Activated T-helper 2 cell treated with anti-CD3 and anti-CD28 coated beads, Interferon-gamma antibody, Interleukin-2, Interleukin-4, amounts not matched to agents 10 μg/mL and 5 μg/mL and 100 μg/mL, durations not matched to agents 14 hours and 24 hours and 36 hours (primary cell): ENCODE measurements around the gene EPM2AIP1. TPM values are rescaled to one million over a fixed set of nuclear protein-coding genes. Genes with fewer than 3 reads are reported as not detected.
"Not testable (repeated sequence)": the region's sequence is repeated elsewhere in the genome, so short reads cannot be mapped to it uniquely, and the experiment has no call there.

Experiments used
- DNase-seq: peaks from one replicate; pipeline ENCODE4 v3.0.0; 2021; ENCODE audit warnings: low spot score
- H3K27ac Mint-ChIP-seq: one replicate; pipeline ENCODE4 v1.8.0; 2021; ENCODE audit warnings: mixed read lengths
- H3K27me3 Mint-ChIP-seq: one replicate; pipeline ENCODE4 v1.8.0; 2021; ENCODE audit warnings: low read depth, mixed read lengths
- H3K36me3 Mint-ChIP-seq: one replicate; pipeline ENCODE4 v1.8.0; 2021; ENCODE audit warnings: low read depth, mixed read lengths
- H3K4me1 Mint-ChIP-seq: one replicate; pipeline ENCODE4 v1.8.0; 2021; ENCODE audit warnings: low read depth, mixed read lengths
- H3K4me3 Mint-ChIP-seq: one replicate; pipeline ENCODE4 v1.8.0; 2021; ENCODE audit warnings: low read depth, mild to moderate bottlenecking, moderate library complexity, mixed read lengths
- H3K9me3 Mint-ChIP-seq: one replicate; pipeline ENCODE4 v1.8.0; 2021; ENCODE audit warnings: mixed read lengths
- intact Hi-C: fragments of 100-400 bp; cut with micrococcal nuclease; formaldehyde crosslinking; loops from one replicate; pipeline ENCODE4 v1.15.1; 2023
- total RNA-seq: library from RNA; stranded (reverse); gene quantifications from 2 replicates; pipeline ENCODE4 v1.2.3, GENCODE V29; 2022

Gene EPM2AIP1
- total RNA-seq, 1 donor from 2014 or later, result 20.4 TPM

DNA sequence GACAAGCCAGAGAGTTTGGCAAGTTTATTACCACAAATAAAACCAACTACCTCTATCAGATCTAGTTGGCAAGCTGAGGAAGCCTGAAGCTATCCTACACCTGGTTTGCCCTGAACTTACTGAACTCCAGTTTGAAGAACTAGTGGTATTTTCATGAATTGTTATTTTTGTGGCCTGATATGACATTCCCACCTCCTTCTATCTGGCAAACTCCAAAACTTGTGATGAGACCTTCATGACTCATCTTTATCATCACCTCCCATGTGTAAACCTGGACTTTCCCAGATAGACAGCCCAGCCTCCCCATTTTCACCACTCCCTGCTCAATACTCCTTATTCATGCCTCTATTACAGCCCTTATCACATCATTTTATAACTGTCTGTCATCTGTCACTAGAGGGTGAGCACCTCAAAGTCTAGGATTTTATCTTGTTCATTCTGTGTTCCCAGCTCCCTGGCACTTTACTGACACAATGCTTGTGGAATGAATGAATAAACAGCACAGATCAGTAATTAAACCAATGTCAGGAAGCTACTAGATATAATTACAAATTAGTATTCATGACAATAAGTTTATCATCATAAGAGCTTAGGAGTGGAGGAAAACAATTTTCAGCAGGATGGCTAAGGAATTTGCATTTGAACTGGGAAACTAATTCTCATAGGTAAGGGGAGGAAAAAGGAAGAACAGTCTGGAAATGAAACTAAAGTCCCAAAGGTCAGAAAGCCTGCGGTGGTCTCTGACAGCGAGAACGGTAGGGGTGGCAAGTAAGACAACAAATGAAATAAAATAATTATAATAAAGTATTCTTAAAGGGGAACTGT, 34.9 kb downstream of the EPM2AIP1 start:
- no peaks in the 10 kb centered on the region for H3K36me3 Mint-ChIP-seq
- peaks cover 12% of the 10 kb centered on the region for H3K4me1 Mint-ChIP-seq
- no peak overlapping the region for H3K4me3 Mint-ChIP-seq
- H3K27ac Mint-ChIP-seq, result no peak overlapping the region
- peaks cover 4% of the 10 kb centered on the region for H3K27me3 Mint-ChIP-seq
- no peaks in the 10 kb centered on the region for H3K9me3 Mint-ChIP-seq
- DNase-seq, result no peak
- intact Hi-C loops, result loop anchor here (1.0 to 5.0 kb wide), 6 partner anchors 50 to 229 kb away; no protein-coding TSS in a partner anchor

DNA sequence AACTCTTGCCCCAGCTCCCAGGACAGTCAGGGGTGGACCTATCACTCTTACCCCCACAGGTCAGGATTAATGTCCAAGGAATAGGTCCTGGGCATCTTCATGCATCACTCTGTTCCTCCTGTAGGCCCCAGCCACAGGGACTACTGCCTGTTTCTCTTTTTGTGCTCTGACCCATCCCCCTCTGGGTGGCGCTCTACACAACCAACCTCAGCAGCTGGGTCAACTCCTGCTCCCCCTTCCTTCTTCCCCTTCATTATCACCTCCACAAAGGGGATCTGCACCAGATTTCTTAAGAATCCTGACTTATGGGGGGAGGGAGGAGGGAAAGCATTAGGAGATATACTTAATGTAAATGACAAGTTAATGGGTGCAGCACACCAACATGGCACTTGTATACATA, 35.9 kb downstream of the EPM2AIP1 start:
- no peak for DNase-seq
- peaks cover 9% of the 10 kb centered on the region for H3K27me3 Mint-ChIP-seq
- H3K4me1 Mint-ChIP-seq, result peaks cover 12% of the 10 kb centered on the region
- H3K27ac Mint-ChIP-seq, result no peak overlapping the region
- no peaks in the 10 kb centered on the region for H3K9me3 Mint-ChIP-seq
- intact Hi-C loops, result loop anchor here (5.0 kb wide), 1 partner anchor 115 kb away; no protein-coding TSS in a partner anchor
- H3K36me3 Mint-ChIP-seq, result no peaks in the 10 kb centered on the region
- no peak overlapping the region for H3K4me3 Mint-ChIP-seq

DNA sequence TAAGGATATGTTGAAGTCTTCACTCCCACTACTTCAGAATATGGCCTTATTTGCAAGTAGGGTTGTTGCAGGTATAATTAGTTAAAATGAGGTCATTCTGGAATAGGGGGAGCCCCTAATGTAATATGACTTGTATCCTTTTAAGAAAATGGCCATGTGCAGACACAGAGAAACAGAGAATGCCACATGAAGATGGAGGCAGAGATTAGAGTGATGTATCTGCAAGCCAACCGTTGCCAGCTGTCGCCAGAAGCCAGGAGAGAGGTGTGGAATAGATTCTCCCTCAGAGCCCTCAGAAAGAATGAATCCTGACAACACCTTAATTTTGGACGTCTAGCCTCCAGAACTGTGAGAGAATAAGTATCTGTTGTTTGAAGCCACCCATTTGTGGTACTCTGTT, 36.8 kb downstream of the EPM2AIP1 start:
- Mint-ChIP-seq H3K27me3 (peaks cover 9% of the 10 kb centered on the region), H3K27ac (no peak overlapping the region), H3K4me3 (no peak overlapping the region), H3K36me3 (no peaks in the 10 kb centered on the region), H3K9me3 (no peaks in the 10 kb centered on the region), H3K4me1 (peaks cover 12% of the 10 kb centered on the region)
- DNase-seq, result no peak
- intact Hi-C loops, result loop anchor here (5.0 kb wide), 1 partner anchor 114 kb away; no protein-coding TSS in a partner anchor

DNA sequence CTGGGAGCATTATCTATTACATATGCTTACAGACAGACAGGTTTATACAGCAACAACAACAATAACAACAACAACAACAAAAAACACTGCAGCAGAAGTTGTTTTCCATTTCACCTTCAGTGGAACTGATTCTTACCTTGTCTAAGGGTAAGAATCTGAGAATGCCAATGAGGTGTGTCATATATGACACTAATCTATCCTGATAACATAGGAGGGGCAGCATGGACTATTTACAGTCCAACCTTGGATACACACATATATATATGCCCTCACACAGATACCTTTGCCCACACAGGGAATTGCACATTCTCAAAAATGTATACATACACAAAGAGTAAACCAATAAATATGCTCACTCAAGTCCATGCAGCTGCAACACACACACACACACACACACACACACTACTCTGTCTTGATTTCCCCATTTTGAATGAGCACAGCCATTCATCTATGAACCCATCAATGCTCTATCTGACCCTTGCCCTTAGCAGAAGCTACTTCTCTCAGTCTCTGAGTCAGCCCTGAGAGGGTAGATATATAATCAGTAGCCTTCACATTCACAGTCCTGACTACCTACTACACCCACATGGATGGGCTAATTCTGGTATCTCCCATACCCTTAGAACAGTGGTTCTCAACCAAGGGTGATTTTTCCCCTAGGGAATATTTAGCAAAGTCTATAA, 38.3 kb downstream of the EPM2AIP1 start:
- peaks cover 13% of the 10 kb centered on the region for H3K27me3 Mint-ChIP-seq
- no peaks in the 10 kb centered on the region for H3K9me3 Mint-ChIP-seq
- no peak overlapping the region for H3K27ac Mint-ChIP-seq
- peaks cover under 1% of the 10 kb centered on the region for H3K36me3 Mint-ChIP-seq
- H3K4me3 Mint-ChIP-seq, result no peak overlapping the region
- intact Hi-C loops, result loop anchor here (5.0 kb wide), 1 partner anchor 112 kb away; no protein-coding TSS in a partner anchor
- no peak for DNase-seq
- peaks cover 12% of the 10 kb centered on the region for H3K4me1 Mint-ChIP-seq

DNA sequence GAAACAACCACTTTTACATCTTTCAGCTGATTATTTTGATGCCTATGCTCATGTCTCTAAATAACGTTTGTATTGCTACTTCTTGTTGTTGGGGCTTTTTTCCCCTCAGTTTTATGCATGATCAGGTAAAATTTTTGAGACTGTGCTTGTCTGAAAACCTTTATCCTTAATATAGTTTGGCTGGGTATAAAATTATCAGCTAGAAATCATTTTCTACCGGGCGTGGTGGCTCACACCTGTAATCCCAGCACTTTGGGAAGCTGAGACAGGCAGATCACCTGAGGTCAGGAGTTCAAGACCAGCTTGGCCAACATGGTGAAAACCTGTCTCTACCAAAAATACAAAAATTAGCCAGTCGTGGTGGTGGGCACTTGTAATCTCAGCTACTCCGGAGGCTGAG, 45.1 kb downstream of the EPM2AIP1 start:
- Mint-ChIP-seq H3K27me3 (peaks cover 27% of the 10 kb centered on the region), H3K36me3 (peaks cover 22% of the 10 kb centered on the region), H3K9me3 (peaks cover 29% of the 10 kb centered on the region)
- H3K4me1 Mint-ChIP-seq, DNase-seq, intact Hi-C loops, H3K27ac Mint-ChIP-seq, H3K4me3 Mint-ChIP-seq: not testable (repeated sequence)

DNA sequence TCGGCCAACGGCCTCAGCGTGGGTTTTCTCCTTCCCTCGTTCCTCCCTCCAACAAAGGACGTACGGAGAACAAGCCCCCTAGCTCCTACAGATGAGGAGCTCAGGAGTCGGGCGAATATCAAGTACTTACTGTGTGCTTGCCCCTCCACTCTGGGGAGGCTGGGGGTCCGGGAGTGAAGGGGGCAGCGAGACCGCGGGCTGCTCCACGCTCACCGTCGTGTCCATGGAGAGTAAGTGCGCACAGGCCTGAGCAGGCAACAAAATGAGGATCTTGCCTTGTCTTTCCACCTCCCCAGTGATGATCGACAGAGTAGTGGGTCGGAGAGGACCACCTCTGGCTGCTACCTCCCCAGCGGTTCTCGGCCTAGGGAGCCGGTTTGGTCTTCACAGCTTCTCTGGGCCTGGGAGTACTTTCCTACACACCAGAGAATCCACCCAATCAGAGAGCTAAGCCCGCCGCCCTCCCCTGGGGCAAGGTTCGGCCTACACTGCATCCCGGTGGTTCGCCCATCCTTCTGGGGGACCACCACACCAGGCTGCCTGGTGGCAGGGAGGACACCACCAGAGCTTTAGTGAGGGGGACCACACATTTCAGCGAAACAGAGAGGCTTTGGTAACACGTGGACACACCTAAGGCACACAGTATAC, 47.5 kb downstream of the EPM2AIP1 start:
- Mint-ChIP-seq H3K36me3 (peaks cover 22% of the 10 kb centered on the region), H3K4me3 (peak overlapping the region; percentile 71), H3K27ac (no peak overlapping the region), H3K27me3 (peaks cover 38% of the 10 kb centered on the region), H3K4me1 (peaks cover 10% of the 10 kb centered on the region), H3K9me3 (peaks cover 29% of the 10 kb centered on the region)
- intact Hi-C loops, result loop anchor here (2.0 kb wide), 1 partner anchor 33 kb away; no protein-coding TSS in a partner anchor
- no peak for DNase-seq

DNA sequence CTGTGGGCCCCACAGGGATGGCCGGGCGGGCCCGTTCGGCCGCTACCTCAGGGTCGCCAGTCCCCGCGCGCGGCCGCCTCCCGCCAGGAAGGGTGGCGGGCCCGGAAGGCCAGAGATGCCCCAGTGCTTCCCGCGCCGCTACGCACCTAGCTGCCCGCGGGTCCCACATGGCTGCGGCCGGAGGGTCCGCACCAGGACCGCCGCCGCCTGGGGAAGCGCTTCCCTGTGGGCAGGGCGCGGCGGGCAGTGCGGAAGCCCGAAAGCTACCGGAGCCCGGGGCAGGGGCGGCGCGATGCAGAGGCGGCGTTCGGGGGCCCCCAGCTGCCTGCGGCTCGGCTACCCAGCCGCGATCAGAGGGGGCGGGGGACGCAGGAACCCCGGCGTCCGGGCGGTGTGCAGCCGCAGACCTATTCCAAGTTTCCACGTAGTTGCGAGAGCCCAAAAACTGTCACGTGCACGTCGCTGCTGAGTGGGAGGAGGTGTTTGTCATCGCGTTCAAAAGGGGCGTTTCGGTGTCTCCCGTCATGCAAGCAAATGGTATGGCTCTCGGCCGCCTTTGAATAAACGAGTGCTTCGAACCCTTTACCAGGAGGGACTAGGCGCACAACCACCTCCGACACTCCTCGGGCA, 48.2 kb downstream of the EPM2AIP1 start, which contains the start of gene TRANK1:
TSS of gene TRANK1 (minus strand) at position 414 of the 630 bp plus-strand sequence. CDS start at position 169, 245 bp downstream.
- H3K4me1 Mint-ChIP-seq, result peaks cover 10% of the 10 kb centered on the region
- H3K27ac Mint-ChIP-seq, result no peak within 1 kb of the TSS
- H3K9me3 Mint-ChIP-seq, result peaks cover 29% of the 10 kb centered on the region
- peaks cover 22% of the 10 kb centered on the region for H3K36me3 Mint-ChIP-seq
- intact Hi-C loops, result loop anchor here (2.0 kb wide), 1 partner anchor 32 kb away; no protein-coding TSS in a partner anchor
- peak; percentile 58 for DNase-seq
- peak within 1 kb of the TSS; percentile 71 for H3K4me3 Mint-ChIP-seq
- H3K27me3 Mint-ChIP-seq, result peaks cover 36% of the 10 kb centered on the region

DNA sequence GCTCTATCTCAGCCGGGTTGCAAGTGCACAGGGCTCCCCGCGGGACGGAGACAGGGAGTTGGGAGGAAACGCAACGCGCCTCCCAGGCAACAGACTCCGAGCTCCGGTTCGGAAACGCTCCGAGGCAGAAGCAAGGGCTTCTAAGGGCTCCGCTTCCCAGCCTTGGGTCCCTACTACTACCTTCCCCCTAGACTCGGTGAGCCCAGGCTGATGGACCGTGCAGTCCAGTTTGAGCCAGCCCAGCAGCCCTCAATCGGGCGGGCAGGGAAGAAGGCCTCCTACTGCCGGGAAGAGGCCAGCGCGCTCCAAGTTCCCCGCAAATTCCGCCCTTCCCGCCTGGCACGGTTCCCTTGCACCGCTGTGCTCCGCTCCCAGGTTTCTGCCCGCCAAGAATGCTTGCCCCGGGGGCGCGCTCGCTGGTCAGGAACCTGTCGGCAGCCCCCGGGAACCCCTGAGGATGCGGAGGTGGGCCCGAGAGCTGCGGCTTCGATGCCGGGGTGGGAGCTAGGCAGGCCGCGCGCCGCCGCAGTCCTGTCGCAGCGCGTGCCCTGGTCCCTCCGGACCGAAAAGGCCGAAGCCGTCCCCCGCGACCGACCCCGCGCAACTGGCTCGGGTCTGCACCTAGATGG, 48.8 kb downstream of the EPM2AIP1 start:
- DNase-seq, result peak; percentile 13
- peaks cover 10% of the 10 kb centered on the region for H3K4me1 Mint-ChIP-seq
- H3K27ac Mint-ChIP-seq, result no peak overlapping the region
- peaks cover 25% of the 10 kb centered on the region for H3K9me3 Mint-ChIP-seq
- H3K27me3 Mint-ChIP-seq, result peaks cover 34% of the 10 kb centered on the region
- peak overlapping the region; percentile 51 for H3K4me3 Mint-ChIP-seq
- H3K36me3 Mint-ChIP-seq, result peaks cover 17% of the 10 kb centered on the region
- intact Hi-C loops, result loop anchor here (2.0 kb wide), 1 partner anchor 31 kb away; no protein-coding TSS in a partner anchor

DNA sequence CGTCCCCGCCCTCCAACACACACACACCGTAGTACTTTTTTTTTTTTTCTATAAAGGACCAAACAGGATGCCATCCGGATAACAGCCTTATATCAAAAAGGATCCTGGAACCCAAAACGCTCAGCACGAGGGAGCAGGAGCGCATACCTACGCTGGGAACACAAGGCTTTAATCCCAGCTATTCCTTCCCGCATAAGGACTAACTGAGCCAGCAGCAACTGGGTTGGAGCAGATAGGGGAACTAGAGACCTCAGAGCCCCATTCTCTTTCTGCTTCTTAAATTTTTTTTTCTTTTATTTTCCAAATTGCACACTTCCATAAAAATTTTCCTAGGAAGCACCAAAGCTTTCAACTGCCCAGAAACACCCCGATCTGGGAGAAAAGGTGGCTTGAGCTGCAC, 49.3 kb downstream of the EPM2AIP1 start:
- Mint-ChIP-seq H3K9me3 (peaks cover 20% of the 10 kb centered on the region), H3K4me1 (peaks cover 10% of the 10 kb centered on the region), H3K27me3 (peaks cover 34% of the 10 kb centered on the region), H3K36me3 (peaks cover 14% of the 10 kb centered on the region), H3K27ac (no peak overlapping the region), H3K4me3 (peak overlapping the region; percentile 51)
- intact Hi-C loops, result no loop called here
- no peak for DNase-seq

DNA sequence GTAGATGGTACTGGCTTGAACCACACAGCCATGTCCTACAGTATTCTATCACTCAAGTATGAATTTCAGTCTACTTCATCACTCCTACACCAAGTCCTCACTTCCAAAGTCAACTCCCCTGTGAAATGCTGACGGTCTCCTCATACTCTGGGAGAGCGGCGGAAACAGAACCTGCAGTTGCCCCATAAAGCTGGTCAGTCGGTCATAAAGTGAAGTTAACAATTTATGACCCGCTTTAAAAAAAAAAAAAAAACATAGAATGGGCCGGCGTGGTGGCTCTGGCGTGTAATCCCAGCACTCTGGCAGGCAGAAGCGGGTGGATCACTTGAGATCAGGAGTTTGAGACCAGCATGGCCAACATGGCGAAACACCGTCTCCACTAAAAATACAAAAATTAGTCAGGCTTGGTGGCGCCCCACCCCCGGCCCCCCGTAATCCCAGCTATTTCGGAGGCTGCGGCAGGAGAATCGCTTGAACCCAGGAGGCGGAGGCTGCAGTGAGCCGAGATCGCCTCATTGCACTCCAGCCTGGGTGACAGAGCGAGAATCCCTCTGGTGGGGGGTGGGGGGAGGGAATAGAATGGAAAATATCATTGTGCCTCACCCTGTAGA, 50.2 kb downstream of the EPM2AIP1 start:
- H3K27ac Mint-ChIP-seq, result no peak overlapping the region
- intact Hi-C loops, result no loop called here
- H3K4me1 Mint-ChIP-seq, result peaks cover 10% of the 10 kb centered on the region
- peaks cover 14% of the 10 kb centered on the region for H3K9me3 Mint-ChIP-seq
- H3K4me3 Mint-ChIP-seq, result no peak overlapping the region
- peaks cover 34% of the 10 kb centered on the region for H3K27me3 Mint-ChIP-seq
- DNase-seq, result no peak
- peaks cover 10% of the 10 kb centered on the region for H3K36me3 Mint-ChIP-seq

DNA sequence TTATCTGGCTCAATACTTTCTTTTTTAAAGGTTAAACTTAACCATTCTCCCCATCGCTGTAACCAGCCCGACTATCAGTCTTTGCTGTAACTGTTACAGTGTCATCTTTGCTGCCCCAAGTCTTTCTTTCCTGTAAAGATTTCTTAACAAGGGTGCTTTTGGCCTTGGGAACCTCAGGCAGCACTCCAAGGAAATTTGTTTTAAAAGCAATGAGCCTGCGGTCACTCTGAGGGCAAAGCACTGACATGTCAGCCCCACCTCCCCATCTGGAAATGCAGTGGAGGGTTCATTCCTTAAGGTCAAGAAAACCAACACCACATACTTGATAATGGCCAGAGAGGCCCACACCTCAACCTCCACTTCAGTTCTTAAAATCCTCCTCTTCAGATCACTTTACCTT, 51.3 kb downstream of the EPM2AIP1 start:
- intact Hi-C loops, result no loop called here
- no peak for DNase-seq
- H3K9me3 Mint-ChIP-seq, result peaks cover 5% of the 10 kb centered on the region
- peaks cover 34% of the 10 kb centered on the region for H3K27me3 Mint-ChIP-seq
- H3K27ac Mint-ChIP-seq, result no peak overlapping the region
- no peak overlapping the region for H3K4me3 Mint-ChIP-seq
- peaks cover 2% of the 10 kb centered on the region for H3K36me3 Mint-ChIP-seq
- peaks cover 10% of the 10 kb centered on the region for H3K4me1 Mint-ChIP-seq
